Tibial nerve (tissue), 4 donors: Measurements from ENCODE around the gene ZNF557. TPM values are rescaled to one million over a fixed set of nuclear protein-coding genes. Genes with fewer than 3 reads are reported as not detected.
A peak's percentile ranks its signal among the peaks of the same experiment; 100 is the strongest.

ENCODE experiments used
- DNase-seq, 2 donors: peaks; one replicate each; pipeline ENCODE4 v3.0.0-alpha.2; 2019; ENCODE audit warnings: low spot score in 2 of 2
- H3K27ac ChIP-seq, 4 donors: fragments of 200-600 bp; sonication (generic) in 3 of 4; one replicate each; pipeline ENCODE4 v1.5.1; 2017 to 2019; ENCODE audit warnings: mild to moderate bottlenecking in 1 of 4
- H3K27me3 ChIP-seq, 2 donors: fragments of 200-600 bp; sonication (generic) in 1 of 2; one replicate each; pipeline versions ENCODE4 v1.5.1 to v1.6.0; 2017 to 2019
- H3K36me3 ChIP-seq, 3 donors: fragments of 200-600 bp; sonication (generic); one replicate each; pipeline ENCODE4 v1.5.1; 2018 to 2019
- H3K4me1 ChIP-seq, 4 donors: fragments of 200-600 bp; sonication (generic) in 3 of 4; one replicate each; pipeline ENCODE4 v1.5.1; 2017 to 2019
- H3K4me3 ChIP-seq, 4 donors: fragments of 200-600 bp; sonication (generic) in 3 of 4; one replicate each; pipeline ENCODE4 v1.5.1; 2017 to 2019; ENCODE audit warnings: mild to moderate bottlenecking in 1 of 4, moderate library complexity in 1 of 4
- H3K9me3 ChIP-seq, 4 donors: fragments of 200-600 bp; sonication (generic) in 3 of 4; one replicate each; pipeline ENCODE4 v1.5.1; 2017 to 2019
- EP300 ChIP-seq, 2 donors: sonication (generic); formaldehyde crosslinking; IDR thresholded peaks; one replicate each; pipeline ENCODE4 v1.6.1; 2017; ENCODE audit warnings: antibody characterized with exemption in 2 of 2, mild to moderate bottlenecking in 1 of 2
- POLR2A ChIP-seq, 2 donors: fragments of 450-650 bp; IDR thresholded peaks; one replicate each; pipeline ENCODE4 v1.6.1; 2017; ENCODE audit warnings: antibody characterized with exemption in 2 of 2, mild to moderate bottlenecking in 2 of 2, moderate library complexity in 2 of 2
- WGBS, 2 donors: methylation state at CpG; one replicate each; pipeline ENCODE4 v1.1.5; 2018; 5-methylcytosine and 5-hydroxymethylcytosine counted together
- total RNA-seq, 4 donors: library from RNA; depleted of rRNA; stranded (reverse); fragments of >200 nt; gene quantifications; one replicate each; pipeline ENCODE4 v1.1.0, GENCODE V29; 2016
- TF ChIP-seq, protein P1 (sequence below), 5 experiments: fragments of 200-600 bp in 3 of 5; fragments of 450-650 bp in 2 of 5; sonication (generic) in 3 of 5; IDR thresholded peaks; one replicate each; pipeline ENCODE4 v1.5.1; 2016 to 2019; ENCODE audit warnings: antibody characterized with exemption in 5 of 5, mild to moderate bottlenecking in 3 of 5, moderate library complexity in 2 of 5

The ZNF557 gene
- total RNA-seq, 4 donors from 2014 or later, result 7.3 to 14.6 (median 9.8) TPM

DNA sequence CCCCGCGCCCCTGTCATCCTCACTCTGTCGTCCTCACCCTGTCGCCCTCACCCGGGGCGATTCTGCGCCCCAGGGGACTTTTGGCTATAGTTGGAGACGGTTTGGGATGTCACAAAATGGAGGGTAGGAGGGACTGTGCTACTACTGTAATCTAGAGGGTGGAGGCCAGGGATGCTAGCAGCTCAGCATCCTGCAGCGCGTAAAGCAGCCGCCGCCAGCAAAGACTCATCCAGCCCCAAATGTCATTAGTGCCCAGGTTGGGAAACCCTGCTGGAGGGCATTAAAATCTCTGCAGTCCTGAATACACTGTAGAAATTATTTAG is 362 bp downstream of the ZNF557 start:
- DNase-seq, result no peak
- TF ChIP-seq EP300 (IDR thresholded peaks at IDR 0.05) (no peak), POLR2A (IDR thresholded peaks at IDR 0.05) (no peak)
- TF ChIP-seq, protein P1, sequence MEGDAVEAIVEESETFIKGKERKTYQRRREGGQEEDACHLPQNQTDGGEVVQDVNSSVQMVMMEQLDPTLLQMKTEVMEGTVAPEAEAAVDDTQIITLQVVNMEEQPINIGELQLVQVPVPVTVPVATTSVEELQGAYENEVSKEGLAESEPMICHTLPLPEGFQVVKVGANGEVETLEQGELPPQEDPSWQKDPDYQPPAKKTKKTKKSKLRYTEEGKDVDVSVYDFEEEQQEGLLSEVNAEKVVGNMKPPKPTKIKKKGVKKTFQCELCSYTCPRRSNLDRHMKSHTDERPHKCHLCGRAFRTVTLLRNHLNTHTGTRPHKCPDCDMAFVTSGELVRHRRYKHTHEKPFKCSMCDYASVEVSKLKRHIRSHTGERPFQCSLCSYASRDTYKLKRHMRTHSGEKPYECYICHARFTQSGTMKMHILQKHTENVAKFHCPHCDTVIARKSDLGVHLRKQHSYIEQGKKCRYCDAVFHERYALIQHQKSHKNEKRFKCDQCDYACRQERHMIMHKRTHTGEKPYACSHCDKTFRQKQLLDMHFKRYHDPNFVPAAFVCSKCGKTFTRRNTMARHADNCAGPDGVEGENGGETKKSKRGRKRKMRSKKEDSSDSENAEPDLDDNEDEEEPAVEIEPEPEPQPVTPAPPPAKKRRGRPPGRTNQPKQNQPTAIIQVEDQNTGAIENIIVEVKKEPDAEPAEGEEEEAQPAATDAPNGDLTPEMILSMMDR (IDR thresholded peaks at IDR 0.05), result no peak
- Histone ChIP-seq H3K27me3 (no peaks in the 10 kb centered on the region), H3K4me1 (peaks cover 0 to 10% (median 7%) of the 10 kb centered on the region in 4 donors), H3K9me3 (peaks cover 0 to 7% (median 0%) of the 10 kb centered on the region in 4 donors), H3K27ac (peak overlapping the region; percentile 68 to 92 (median 74)), H3K4me3 (peak overlapping the region; percentile 81 to 99 (median 88)), H3K36me3 (peaks cover 2 to 43% (median 17%) of the 10 kb centered on the region in 3 donors)
- WGBS, 2 donors, result 0% methylated on average over 12 of the region's 12 CpGs

DNA sequence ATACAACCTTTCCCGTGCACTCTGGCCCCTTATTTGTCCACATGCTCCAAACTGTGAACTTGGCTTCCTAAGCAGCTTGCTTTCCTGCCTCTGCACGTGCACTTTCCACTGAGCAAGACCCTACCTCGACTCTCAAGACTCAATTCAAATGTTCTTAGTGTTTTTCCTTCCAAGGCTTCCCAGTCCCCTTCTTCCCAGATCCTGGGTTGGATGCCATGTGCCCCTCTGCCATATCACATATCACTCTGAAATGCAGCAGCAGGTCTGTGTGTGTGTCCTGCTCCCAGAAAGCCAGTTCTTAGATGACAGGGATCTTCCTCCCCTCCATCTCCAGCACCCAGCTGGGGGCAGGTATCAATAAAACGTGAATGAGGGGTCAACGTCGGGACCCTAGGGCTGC is 3.0 kb downstream of the ZNF557 start:
- H3K36me3 ChIP-seq, result peaks cover 17 to 70% (median 42%) of the 10 kb centered on the region in 3 donors
- DNase-seq, result no peak
- TF ChIP-seq, protein P1 (IDR thresholded peaks at IDR 0.05), result no peak
- TF ChIP-seq POLR2A (IDR thresholded peaks at IDR 0.05) (no peak), EP300 (IDR thresholded peaks at IDR 0.05) (no peak)
- H3K4me3 ChIP-seq, result no peak overlapping the region
- H3K9me3 ChIP-seq, result peaks cover 0 to 34% (median 4%) of the 10 kb centered on the region in 4 donors
- H3K27me3 ChIP-seq, result no peaks in the 10 kb centered on the region
- no peak overlapping the region for H3K27ac ChIP-seq
- WGBS, 2 donors, result 90 to 95% methylated on average over 6 of the region's 6 CpGs
- peaks cover 0 to 10% (median 7%) of the 10 kb centered on the region in 4 donors for H3K4me1 ChIP-seq

DNA sequence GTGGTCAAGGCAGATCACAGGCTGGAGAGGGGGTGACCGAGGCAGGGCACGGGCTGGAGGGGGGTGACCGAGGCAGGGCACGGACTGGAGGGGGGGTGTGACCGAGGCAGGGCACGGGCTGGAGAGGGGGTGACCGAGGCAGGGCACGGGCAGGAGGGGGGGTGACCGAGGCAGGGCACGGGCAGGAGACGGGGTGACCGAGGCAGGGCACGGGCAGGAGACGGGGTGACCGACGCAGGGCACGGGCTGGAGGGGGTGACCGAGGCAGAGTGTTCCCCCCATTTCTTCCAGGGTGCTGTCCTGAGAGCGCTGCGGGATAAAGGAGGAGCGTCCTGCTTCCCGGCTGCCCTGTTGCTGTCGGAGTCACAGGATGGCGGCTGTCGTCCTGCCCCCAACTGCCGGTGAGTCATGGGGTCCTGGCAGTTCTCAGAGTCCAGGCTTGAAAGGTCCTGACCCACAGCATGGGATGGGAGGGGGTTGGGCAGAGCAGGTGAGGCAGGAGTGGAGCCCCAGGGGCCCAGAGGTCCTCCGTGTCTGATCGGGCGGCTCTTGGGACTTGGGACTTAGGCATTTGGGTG is 5.3 kb downstream of the ZNF557 start:
- Histone ChIP-seq H3K9me3 (peaks cover 3 to 55% (median 16%) of the 10 kb centered on the region in 4 donors), H3K27me3 (no peaks in the 10 kb centered on the region)
- WGBS, 2 donors, result 97% methylated on average over 28 to 29 of the region's 29 CpGs

DNA sequence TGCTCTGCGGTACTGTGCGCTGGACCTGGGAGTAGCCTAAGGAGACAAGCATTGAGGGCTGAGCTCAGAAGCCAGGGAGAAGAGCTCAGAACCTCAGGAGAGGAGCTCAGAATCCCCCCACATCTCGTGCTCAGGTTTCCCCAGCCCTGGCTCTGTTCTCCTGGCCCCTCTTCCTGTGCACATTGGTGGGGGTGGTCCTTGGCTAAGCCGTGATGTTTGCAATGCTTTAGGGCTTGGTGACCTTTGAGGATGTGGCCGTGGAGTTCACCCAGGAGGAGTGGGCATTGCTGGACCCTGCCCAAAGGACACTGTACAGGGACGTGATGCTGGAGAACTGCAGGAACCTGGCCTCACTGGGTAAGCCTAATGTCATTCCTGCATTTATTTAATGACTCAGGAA is 6.6 kb downstream of the ZNF557 start:
- Histone ChIP-seq H3K9me3 (peaks cover 6 to 69% (median 28%) of the 10 kb centered on the region in 4 donors), H3K4me1 (no peaks in the 10 kb centered on the region), H3K27me3 (no peaks in the 10 kb centered on the region), H3K36me3 (peaks cover 29 to 100% (median 75%) of the 10 kb centered on the region in 3 donors), H3K27ac (no peak overlapping the region), H3K4me3 (no peak overlapping the region)
- DNase-seq, result no peak
- TF ChIP-seq POLR2A (IDR thresholded peaks at IDR 0.05) (no peak), EP300 (IDR thresholded peaks at IDR 0.05) (no peak)
- TF ChIP-seq, protein P1 (IDR thresholded peaks at IDR 0.05), result no peak
- 98% methylated on average over 6 of the region's 6 CpGs for WGBS, 2 donors

More for the DNA sequence above, 5.3 kb downstream of the ZNF557 start:
- no peak overlapping the region for H3K4me3 ChIP-seq
- TF ChIP-seq POLR2A (IDR thresholded peaks at IDR 0.05) (no peak), EP300 (IDR thresholded peaks at IDR 0.05) (no peak)
- H3K27ac ChIP-seq, result no peak overlapping the region
- H3K36me3 ChIP-seq, result peaks cover 23 to 93% (median 61%) of the 10 kb centered on the region in 3 donors
- no peak for DNase-seq
- peaks cover 0 to 10% (median 7%) of the 10 kb centered on the region in 4 donors for H3K4me1 ChIP-seq

DNA sequence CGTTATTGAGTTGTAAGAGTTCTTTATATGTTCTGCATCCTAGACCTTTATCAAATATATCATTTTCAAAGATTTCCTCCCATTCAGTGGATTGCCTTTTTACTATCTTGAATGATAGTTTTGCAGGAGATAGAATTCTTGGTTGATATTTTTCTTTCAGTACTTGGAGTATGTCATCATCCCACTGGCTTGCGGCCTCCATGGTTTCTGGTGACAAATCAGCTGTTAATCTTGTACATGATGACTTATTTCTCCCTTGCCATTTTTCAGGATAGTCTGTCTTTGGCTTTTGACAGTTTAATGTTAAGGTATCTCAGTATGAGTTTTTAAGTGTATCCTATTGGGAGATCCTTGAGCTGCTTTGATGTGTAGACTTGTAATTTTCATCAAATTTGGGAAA is 8.5 kb downstream of the ZNF557 start:
- H3K36me3 ChIP-seq, result peaks cover 43 to 100% (median 87%) of the 10 kb centered on the region in 3 donors
- no peaks in the 10 kb centered on the region for H3K27me3 ChIP-seq
- H3K9me3 ChIP-seq, result peaks cover 14 to 87% (median 42%) of the 10 kb centered on the region in 4 donors
- DNase-seq, result no peak
- H3K27ac ChIP-seq, result no peak overlapping the region
- TF ChIP-seq, protein P1 (IDR thresholded peaks at IDR 0.05), result no peak
- TF ChIP-seq EP300 (IDR thresholded peaks at IDR 0.05), result no peak
- no peak for TF ChIP-seq POLR2A (IDR thresholded peaks at IDR 0.05)
- no peak overlapping the region for H3K4me3 ChIP-seq
- no peaks in the 10 kb centered on the region for H3K4me1 ChIP-seq
- WGBS, 2 donors, result 93 to 96% methylated on average over 2 of the region's 2 CpGs
